ENCODE measurements around the gene TBCCD1. TPM values are rescaled to one million over a fixed set of nuclear protein-coding genes. Genes with fewer than 3 reads are reported as not detected.

TBCCD1 gene
- 1 to 10 TPM; 7.8 to 9.7 TPM for total RNA-seq

GRCh38 chr3:186567072-186567921, at the start of gene TBCCD1:
TBCCD1 (minus strand) TSS chr3:186567339; CDS start chr3:186564329, 3,010 bp downstream.
- no peaks in the 10 kb centered on the region for H3K27me3 Mint-ChIP-seq
- ATAC-seq (replicated peaks) = peak; percentile 60
- H3K36me3 Mint-ChIP-seq (ENCODE audit: low read depth) = peaks cover 44% of the 10 kb centered on the region
- H3K4me1 Mint-ChIP-seq = peaks cover 26% of the 10 kb centered on the region
- H3K9me3 Mint-ChIP-seq = no peaks in the 10 kb centered on the region
- H3K27ac Mint-ChIP-seq = peak within 1 kb of the TSS; percentile 86
- peak within 1 kb of the TSS; percentile 97 for H3K4me3 Mint-ChIP-seq

- peak overlapping the region; percentile 75 for H3K4me3 Mint-ChIP-seq
- H3K27me3 Mint-ChIP-seq = peaks cover 22% of the 10 kb centered on the region
- H3K9me3 Mint-ChIP-seq = no peaks in the 10 kb centered on the region
- H3K4me1 Mint-ChIP-seq = peaks cover 15% of the 10 kb centered on the region
- H3K36me3 Mint-ChIP-seq (ENCODE audit: low read depth) = no peaks in the 10 kb centered on the region
- no peak overlapping the region for H3K27ac Mint-ChIP-seq
- ATAC-seq (replicated peaks) = no peak
These were observed 49.1 kb upstream of the TBCCD1 start for GRCh38 chr3:186616299-186616617.

- peak; percentile 41 for ATAC-seq (replicated peaks)
- Mint-ChIP-seq H3K36me3 (ENCODE audit: low read depth) (no peaks in the 10 kb centered on the region), H3K9me3 (no peaks in the 10 kb centered on the region), H3K4me1 (peaks cover 15% of the 10 kb centered on the region), H3K27me3 (peaks cover 22% of the 10 kb centered on the region), H3K27ac (peak overlapping the region; percentile 1), H3K4me3 (peak overlapping the region; percentile 63)
These were observed 47.7 kb upstream of the TBCCD1 start for GRCh38 chr3:186614597-186615483.

GRCh38 chr3:186614266-186614596, 47.1 kb upstream of the TBCCD1 start:
- H3K27ac Mint-ChIP-seq = peak overlapping the region; percentile 1
- H3K36me3 Mint-ChIP-seq (ENCODE audit: low read depth) = no peaks in the 10 kb centered on the region
- peaks cover 22% of the 10 kb centered on the region for H3K27me3 Mint-ChIP-seq
- ATAC-seq (replicated peaks) = no peak
- H3K4me3 Mint-ChIP-seq = peak overlapping the region; percentile 63
- peaks cover 15% of the 10 kb centered on the region for H3K4me1 Mint-ChIP-seq
- no peaks in the 10 kb centered on the region for H3K9me3 Mint-ChIP-seq

GRCh38 chr3:186613637-186614265, 46.6 kb upstream of the TBCCD1 start:
- Mint-ChIP-seq H3K4me3 (peak overlapping the region; percentile 63), H3K27ac (peak overlapping the region; percentile 1), H3K36me3 (ENCODE audit: low read depth) (no peaks in the 10 kb centered on the region), H3K27me3 (peaks cover 22% of the 10 kb centered on the region), H3K4me1 (peaks cover 15% of the 10 kb centered on the region), H3K9me3 (no peaks in the 10 kb centered on the region)
- no peak for ATAC-seq (replicated peaks)

- Mint-ChIP-seq H3K4me1 (peaks cover 15% of the 10 kb centered on the region), H3K27me3 (peaks cover 15% of the 10 kb centered on the region), H3K4me3 (no peak within 1 kb of the TSS), H3K9me3 (no peaks in the 10 kb centered on the region), H3K36me3 (ENCODE audit: low read depth) (no peaks in the 10 kb centered on the region), H3K27ac (peak within 1 kb of the TSS; percentile 31)
- no peak for ATAC-seq (replicated peaks)
These were observed 45.8 kb upstream of the TBCCD1 start, which contains the start of gene AHSG for GRCh38 chr3:186612721-186613636. AHSG (plus strand) TSS chr3:186613060; CDS start chr3:186613142, 82 bp downstream.

- no peak overlapping the region for H3K27ac Mint-ChIP-seq
- no peak for ATAC-seq (replicated peaks)
- H3K9me3 Mint-ChIP-seq = no peaks in the 10 kb centered on the region
- peaks cover 12% of the 10 kb centered on the region for H3K4me1 Mint-ChIP-seq
- peaks cover 7% of the 10 kb centered on the region for H3K27me3 Mint-ChIP-seq
- no peak overlapping the region for H3K4me3 Mint-ChIP-seq
- H3K36me3 Mint-ChIP-seq (ENCODE audit: low read depth) = no peaks in the 10 kb centered on the region
These were observed 44.9 kb upstream of the TBCCD1 start for GRCh38 chr3:186612065-186612464.

- peaks cover 3% of the 10 kb centered on the region for H3K27me3 Mint-ChIP-seq
- no peak overlapping the region for H3K27ac Mint-ChIP-seq
- no peak overlapping the region for H3K4me3 Mint-ChIP-seq
- peaks cover 3% of the 10 kb centered on the region for H3K4me1 Mint-ChIP-seq
- ATAC-seq (replicated peaks) = peak; percentile 37
- H3K9me3 Mint-ChIP-seq = no peaks in the 10 kb centered on the region
- no peaks in the 10 kb centered on the region for H3K36me3 Mint-ChIP-seq (ENCODE audit: low read depth)
These were observed 42.2 kb upstream of the TBCCD1 start for GRCh38 chr3:186609247-186609868.

GRCh38 chr3:186608624-186609215, 41.6 kb upstream of the TBCCD1 start:
- H3K4me1 Mint-ChIP-seq = no peaks in the 10 kb centered on the region
- no peaks in the 10 kb centered on the region for H3K9me3 Mint-ChIP-seq
- H3K27ac Mint-ChIP-seq = no peak overlapping the region
- H3K36me3 Mint-ChIP-seq (ENCODE audit: low read depth) = no peaks in the 10 kb centered on the region
- ATAC-seq (replicated peaks) = no peak
- H3K4me3 Mint-ChIP-seq = no peak overlapping the region
- H3K27me3 Mint-ChIP-seq = peaks cover 3% of the 10 kb centered on the region

- H3K4me3 Mint-ChIP-seq = no peak overlapping the region
- no peaks in the 10 kb centered on the region for H3K9me3 Mint-ChIP-seq
- no peak for ATAC-seq (replicated peaks)
- H3K4me1 Mint-ChIP-seq = no peaks in the 10 kb centered on the region
- no peak overlapping the region for H3K27ac Mint-ChIP-seq
- H3K27me3 Mint-ChIP-seq = no peaks in the 10 kb centered on the region
- H3K36me3 Mint-ChIP-seq (ENCODE audit: low read depth) = no peaks in the 10 kb centered on the region
These were observed 38.7 kb upstream of the TBCCD1 start for GRCh38 chr3:186605561-186606545.

- Mint-ChIP-seq H3K27ac (no peak overlapping the region), H3K4me3 (no peak overlapping the region), H3K9me3 (no peaks in the 10 kb centered on the region), H3K27me3 (no peaks in the 10 kb centered on the region), H3K36me3 (ENCODE audit: low read depth) (no peaks in the 10 kb centered on the region), H3K4me1 (no peaks in the 10 kb centered on the region)
- ATAC-seq (replicated peaks) = no peak
These were observed 37.9 kb upstream of the TBCCD1 start for GRCh38 chr3:186605078-186605477.

GRCh38 chr3:186603159-186603558, 36.0 kb upstream of the TBCCD1 start:
- no peaks in the 10 kb centered on the region for H3K36me3 Mint-ChIP-seq (ENCODE audit: low read depth)

More at GRCh38 chr3:186603159-186603558, 36.0 kb upstream of the TBCCD1 start:
- no peaks in the 10 kb centered on the region for H3K27me3 Mint-ChIP-seq
- ATAC-seq (replicated peaks) = no peak
- no peaks in the 10 kb centered on the region for H3K9me3 Mint-ChIP-seq
- no peak overlapping the region for H3K4me3 Mint-ChIP-seq
- H3K4me1 Mint-ChIP-seq = no peaks in the 10 kb centered on the region
- no peak overlapping the region for H3K27ac Mint-ChIP-seq
